ENCODE measurements around the gene SAMD4A.

Gene SAMD4A

GRCh38 chr14:54768501-54769129 lies 201.7 kb downstream of the SAMD4A start:
- no peak for DNase-seq

DNA sequence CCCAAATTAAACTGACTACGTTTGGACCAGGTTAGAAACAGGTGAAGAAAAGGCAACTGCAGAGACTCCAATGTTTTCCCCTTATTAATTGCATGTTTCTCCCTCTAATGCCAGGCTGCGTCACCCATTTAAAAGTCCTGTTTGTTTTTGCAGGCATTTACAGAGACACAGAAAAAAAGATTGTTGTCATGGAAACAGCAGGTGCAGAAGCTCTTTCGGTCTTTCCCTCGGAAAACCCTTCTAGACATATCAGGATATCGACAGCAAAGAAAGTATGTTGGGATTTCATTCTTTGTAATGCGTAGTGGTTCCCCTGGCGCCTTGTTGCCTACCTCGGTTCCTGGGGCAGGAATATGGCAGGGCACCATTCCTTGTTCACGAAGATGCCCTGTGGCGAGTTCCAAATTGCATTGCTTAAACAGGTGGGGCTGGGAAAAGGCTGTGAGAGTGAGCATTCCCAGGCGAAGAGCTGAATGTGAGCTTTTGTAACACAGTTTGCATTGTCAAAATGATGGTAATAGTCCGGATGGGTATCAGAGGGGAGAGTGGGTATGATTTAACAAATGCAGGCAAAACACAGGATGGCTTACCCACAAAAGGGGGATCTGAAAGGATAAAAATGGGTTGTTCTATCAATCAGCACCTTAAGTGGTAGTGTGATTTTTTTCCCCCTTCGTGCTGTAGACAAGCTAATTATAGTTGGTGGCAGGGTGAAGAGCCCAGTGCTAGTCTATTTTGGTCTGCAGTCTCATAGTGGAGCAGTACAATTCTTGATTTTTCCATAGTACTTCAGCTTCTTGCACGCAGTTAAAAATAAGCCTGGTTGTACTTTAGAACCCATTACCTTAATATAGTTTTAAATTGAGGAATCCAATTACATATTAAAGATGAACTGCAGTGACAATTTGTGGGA lies 203.3 kb downstream of the SAMD4A start:
- peak; percentile 16 to 50 for DNase-seq

DNA sequence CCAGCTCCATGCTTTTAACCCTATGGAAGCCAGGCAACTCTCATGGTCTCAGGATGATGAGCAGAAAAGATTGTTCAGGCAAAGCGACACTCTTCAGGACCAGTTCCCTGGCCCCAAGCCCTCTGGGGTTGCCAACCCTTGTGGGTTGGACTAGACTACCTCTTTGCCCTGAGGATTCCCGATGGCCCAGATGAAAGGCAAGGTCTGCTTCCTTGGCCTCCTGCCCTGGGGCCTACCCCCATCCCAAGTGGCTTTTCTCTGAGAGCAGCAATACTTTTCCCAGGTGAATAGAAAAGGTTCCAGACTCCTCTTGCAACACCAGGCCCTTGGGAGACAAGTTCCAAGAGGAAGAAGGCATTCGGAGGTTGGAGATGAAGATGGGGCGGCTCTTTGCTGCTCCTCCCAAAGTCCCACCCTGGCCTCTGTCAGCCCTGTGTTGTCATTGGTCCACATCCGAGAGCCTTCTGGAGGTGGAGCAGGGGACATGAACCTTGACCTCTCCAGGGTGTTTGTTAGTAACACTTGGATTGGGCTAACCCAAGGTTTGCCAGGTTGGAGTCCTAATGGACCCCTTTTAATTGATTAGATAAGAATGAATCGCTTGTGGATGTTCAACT lies 204.6 kb downstream of the SAMD4A start:
- no peak for DNase-seq

GRCh38 chr14:54772451-54772881 lies 205.5 kb downstream of the SAMD4A start:
- no peak for DNase-seq

GRCh38 chr14:54773171-54774006 lies 206.5 kb downstream of the SAMD4A start:
- peak in 1 of 2 experiments; percentile 61 for DNase-seq

GRCh38 chr14:54774824-54775223 lies 207.9 kb downstream of the SAMD4A start:
- DNase-seq, result no peak

DNA sequence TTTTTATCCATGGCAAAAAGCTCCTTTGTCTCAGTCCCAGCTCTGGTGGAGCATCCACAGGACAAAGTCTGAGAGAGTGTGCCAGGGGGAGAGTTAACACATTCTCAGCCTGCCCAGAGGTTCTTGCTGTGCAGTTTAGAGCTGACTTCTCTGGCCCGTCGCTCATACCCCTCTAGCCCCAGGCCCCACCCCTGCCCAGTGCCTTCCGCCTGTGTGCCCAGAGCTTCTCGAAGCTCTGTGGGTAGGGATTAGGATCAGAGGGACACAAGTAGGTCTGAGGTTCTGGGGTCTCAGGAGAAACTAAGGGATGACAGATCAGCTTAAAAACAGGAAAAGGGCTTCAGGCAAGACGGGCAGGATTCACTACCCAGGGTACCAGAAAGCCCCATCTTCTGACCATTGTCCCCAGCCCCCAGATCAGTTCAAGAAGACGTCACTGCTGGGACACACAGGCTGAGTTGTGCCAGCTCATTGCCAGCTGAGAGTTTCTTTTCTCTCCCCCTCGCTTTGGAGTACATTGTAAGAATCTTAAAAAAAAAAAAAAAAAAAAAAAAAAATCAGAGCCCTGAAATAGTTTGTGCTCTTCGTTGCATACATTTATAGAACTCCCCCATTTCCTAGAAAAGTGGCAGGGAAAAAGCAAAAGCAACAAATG lies 208.7 kb downstream of the SAMD4A start:
- no peak for DNase-seq

- DNase-seq, result peak in 1 of 2 experiments; percentile 10
These were observed 209.6 kb downstream of the SAMD4A start for GRCh38 chr14:54776361-54777001.

- no peak for DNase-seq
These were observed 210.5 kb downstream of the SAMD4A start for GRCh38 chr14:54777395-54777794.

- no peak for DNase-seq
These were observed 211.9 kb downstream of the SAMD4A start for GRCh38 chr14:54778618-54779345.

GRCh38 chr14:54781080-54781479 lies 214.2 kb downstream of the SAMD4A start:
- DNase-seq, result no peak

DNA sequence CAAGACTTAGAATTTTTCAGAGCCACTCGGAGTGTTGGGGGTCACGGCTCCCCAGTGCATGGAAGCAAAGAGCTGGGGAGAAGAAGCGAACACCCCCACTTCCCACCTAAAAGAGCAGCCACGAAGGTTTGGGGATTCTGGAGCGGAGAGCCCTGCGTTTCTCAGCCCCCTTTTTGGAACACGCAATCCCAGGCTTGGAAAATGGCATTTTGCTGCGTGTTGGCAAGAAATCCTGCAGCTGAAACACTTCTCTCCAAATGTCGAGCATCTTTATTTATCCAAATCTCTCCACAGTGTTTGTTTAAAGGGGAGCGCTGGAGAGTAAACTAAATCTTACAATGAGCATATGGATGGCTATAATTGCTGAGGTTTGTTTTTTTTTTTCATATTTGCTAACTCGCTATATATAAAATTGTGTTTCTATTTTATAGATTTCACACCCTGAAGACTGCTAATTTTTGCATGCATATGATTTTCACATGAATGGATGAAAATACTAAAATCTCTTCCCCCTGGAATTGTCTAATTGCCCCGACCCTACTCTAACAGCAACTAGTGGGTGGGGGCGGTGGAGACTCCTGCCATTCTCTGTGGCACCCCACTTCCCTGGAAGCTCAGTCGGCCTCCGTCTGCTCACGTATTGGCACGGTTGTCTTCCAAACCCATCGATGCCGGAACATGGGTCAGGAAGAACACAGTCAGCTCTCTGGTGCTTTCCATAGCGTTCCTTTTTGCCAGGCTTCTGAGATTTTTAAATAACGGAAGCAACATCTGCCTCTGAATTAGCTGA lies 215.2 kb downstream of the SAMD4A start:
- peak in 1 of 2 experiments; percentile 28 for DNase-seq

DNA sequence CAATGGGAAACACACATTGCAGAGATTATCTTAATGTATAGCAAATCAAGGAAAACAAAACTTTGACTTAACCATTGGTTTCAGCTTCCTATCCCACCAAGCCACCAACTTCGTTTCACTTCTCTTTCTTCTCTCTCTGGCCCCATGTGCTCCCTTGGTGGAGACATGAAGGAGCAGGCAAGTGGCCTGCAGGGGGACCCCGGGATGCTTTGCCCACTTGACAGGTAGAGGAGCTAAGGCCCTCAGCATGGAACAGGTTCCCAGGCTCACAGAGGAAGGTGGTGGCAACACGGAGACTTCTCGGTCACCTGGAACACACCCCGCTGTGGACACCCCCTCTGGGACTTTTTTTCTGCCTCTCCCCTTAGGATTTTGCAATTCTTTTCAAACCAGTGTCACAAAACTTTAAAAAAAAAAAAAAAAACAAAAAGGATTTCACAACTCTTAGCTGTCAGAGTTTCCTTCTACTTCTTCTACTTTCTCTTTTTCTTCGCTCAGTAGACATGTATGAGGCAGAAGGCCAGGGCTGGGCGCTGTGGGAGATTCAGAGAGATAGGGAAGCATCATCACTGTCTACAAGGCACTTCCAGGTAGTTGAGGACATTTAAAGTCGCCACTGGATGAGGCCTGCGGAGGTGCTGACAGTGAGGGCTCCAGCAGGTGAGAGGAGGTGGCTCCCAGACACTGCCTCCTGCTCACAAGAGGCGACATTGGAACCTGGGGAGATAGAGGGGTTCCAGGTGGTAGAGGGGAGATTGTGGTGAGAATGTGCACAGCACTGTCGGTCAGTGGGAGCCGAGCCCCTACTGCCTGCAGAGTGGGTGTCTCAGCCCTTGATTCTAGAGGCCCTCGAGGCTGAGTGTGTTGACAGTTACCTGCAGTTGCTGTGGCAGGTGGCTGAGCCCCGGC lies 216.1 kb downstream of the SAMD4A start:
- DNase-seq, result peak in 1 of 2 experiments; percentile 21

DNA sequence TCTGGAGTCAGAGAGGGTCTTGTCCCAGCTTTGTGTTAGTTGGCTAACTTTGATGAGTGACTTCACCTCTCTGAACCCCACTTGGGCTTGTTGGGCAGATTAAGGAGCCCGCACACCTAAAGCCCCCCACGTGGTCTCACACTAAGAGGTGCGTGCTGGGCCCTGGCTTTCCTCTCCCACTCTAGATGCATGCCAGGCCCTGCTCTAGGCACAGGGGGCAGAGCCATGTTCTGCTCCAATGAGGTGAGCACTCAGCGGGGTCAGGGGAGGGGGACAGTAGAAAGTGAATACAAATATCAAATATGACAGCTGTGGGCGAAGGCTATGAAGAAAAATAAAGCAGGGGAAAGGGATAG lies 216.7 kb downstream of the SAMD4A start:
- no peak for DNase-seq

DNA sequence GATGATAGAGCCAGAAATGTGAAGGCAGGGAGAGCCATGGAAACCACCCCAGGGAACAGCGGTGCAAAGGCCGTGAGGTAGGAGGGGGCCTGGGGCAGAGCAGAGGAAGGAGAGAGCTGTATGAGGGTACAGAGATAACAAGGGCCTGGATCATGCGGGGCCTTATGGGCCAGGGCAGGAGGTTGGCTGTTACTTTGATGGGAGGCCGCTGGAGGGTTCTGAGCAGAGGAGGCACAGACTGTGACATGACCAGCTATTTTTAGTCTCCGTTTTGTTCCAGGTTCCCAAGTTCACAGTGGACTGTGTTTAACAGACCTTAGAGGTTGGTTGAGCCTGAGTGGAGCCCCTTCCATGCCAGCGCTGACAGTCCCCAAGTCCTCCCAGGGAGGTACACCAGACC lies 217.1 kb downstream of the SAMD4A start:
- no peak for DNase-seq

- no peak for DNase-seq
These were observed 217.7 kb downstream of the SAMD4A start for GRCh38 chr14:54784657-54785056.

DNA sequence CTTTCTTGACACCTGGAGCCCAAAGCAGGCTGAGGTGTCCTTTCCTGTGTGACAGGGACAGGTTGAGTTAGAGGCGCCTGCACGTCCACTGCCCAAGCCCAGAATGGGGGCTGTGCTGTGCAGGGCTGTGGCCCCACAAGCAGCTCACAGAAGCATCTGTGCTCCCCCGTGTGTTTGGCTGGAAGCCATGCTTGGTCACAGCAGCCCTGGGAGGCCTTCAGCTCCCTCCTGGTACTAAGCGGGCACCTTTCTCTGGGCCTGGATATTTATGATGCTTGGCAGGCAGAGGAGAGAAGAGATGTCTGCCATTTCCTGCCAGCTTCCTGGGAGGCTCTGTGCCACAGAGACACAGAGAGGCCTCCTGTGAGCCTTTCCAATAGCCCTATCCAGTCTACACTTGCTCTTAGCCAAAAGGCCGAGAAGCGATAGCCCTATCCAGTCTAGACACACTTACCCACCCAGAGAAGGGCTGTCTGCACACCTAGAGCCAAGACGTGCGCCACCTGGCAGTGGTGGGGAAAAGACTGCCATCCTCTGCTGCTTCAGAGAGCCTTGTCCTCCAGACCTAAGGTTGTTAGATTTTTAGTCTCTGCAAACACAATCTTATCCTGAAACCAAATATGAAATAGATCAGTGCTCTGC lies 218.3 kb downstream of the SAMD4A start:
- DNase-seq, result peak; percentile 55 to 86

All from NCI-H2081 (cell line).